Measurements from ENCODE around the gene CAMTA1.
"Not testable (repeated sequence)": the region's sequence is repeated elsewhere in the genome, so short reads cannot be mapped to it uniquely, and the experiment has no call there.

CAMTA1 gene

GRCh38 chr1:7703321-7704213, 918.3 kb downstream of the CAMTA1 start:
- DNase-seq (ENCODE audit: low spot score) = no peak

GRCh38 chr1:7704214-7705047, 919.2 kb downstream of the CAMTA1 start:
- no peak for DNase-seq (ENCODE audit: low spot score)

- DNase-seq (ENCODE audit: low spot score) = no peak
These were observed 920.0 kb downstream of the CAMTA1 start for GRCh38 chr1:7705048-7705907.

- DNase-seq (ENCODE audit: low spot score) = no peak
These were observed 920.6 kb downstream of the CAMTA1 start for GRCh38 chr1:7705908-7706216.

- no peak for DNase-seq (ENCODE audit: low spot score)
These were observed 922.3 kb downstream of the CAMTA1 start for GRCh38 chr1:7707527-7707926.

GRCh38 chr1:7708065-7708464, 922.8 kb downstream of the CAMTA1 start:
- DNase-seq (ENCODE audit: low spot score) = not testable (repeated sequence)

- DNase-seq (ENCODE audit: low spot score) = no peak
These were observed 925.6 kb downstream of the CAMTA1 start for GRCh38 chr1:7710859-7711258.

GRCh38 chr1:7712731-7713323, 927.6 kb downstream of the CAMTA1 start:
- DNase-seq (ENCODE audit: low spot score) = no peak

GRCh38 chr1:7716506-7716905, 931.3 kb downstream of the CAMTA1 start:
- DNase-seq (ENCODE audit: low spot score) = no peak

GRCh38 chr1:7717748-7718368, 932.6 kb downstream of the CAMTA1 start:
- no peak for DNase-seq (ENCODE audit: low spot score)

GRCh38 chr1:7719468-7720094, 934.3 kb downstream of the CAMTA1 start:
- DNase-seq (ENCODE audit: low spot score) = no peak

GRCh38 chr1:7721940-7722669, 936.9 kb downstream of the CAMTA1 start:
- no peak for DNase-seq (ENCODE audit: low spot score)

GRCh38 chr1:7722670-7723012, 937.4 kb downstream of the CAMTA1 start:
- DNase-seq (ENCODE audit: low spot score) = no peak

- no peak for DNase-seq (ENCODE audit: low spot score)
These were observed 941.4 kb downstream of the CAMTA1 start for GRCh38 chr1:7726623-7727022.

- no peak for DNase-seq (ENCODE audit: low spot score)
These were observed 942.7 kb downstream of the CAMTA1 start for GRCh38 chr1:7727809-7728471.

- DNase-seq (ENCODE audit: low spot score) = no peak
These were observed 944.5 kb downstream of the CAMTA1 start for GRCh38 chr1:7729761-7730160.

GRCh38 chr1:7732331-7732730, 947.1 kb downstream of the CAMTA1 start:
- DNase-seq (ENCODE audit: low spot score) = no peak

GRCh38 chr1:7733276-7733675, 948.0 kb downstream of the CAMTA1 start:
- no peak for DNase-seq (ENCODE audit: low spot score)

GRCh38 chr1:7738044-7738443, 952.8 kb downstream of the CAMTA1 start:
- no peak for DNase-seq (ENCODE audit: low spot score)

- no peak for DNase-seq (ENCODE audit: low spot score)
These were observed 958.1 kb downstream of the CAMTA1 start for GRCh38 chr1:7743346-7743745.

Measured in HuH-7.5 (cell line).